ENCODE results near the gene CEACAM16. TPM values are rescaled to one million over a fixed set of nuclear protein-coding genes. Genes with fewer than 3 reads are reported as not detected.

CEACAM16 gene
- total RNA-seq, 4 donors from 2014 or later: not detected

MicroRNAs encoded within 50 kb of the gene (microRNA counts, 767-probe panel; counts per million panel counts)
- 0 to 358 counts per million in 2 donors for microRNA hsa-miR-4531

Small RNA genes lying within 50 kb of the gene (microRNA-seq; reads per million reads assigned to microRNA genes)
- gene MIR4531 (ENCODE audit: borderline number of aligned reads in 1 of 2, borderline replicate concordance in 2 of 2) (0 reads per million in 2 donors), gene MIR8085 (ENCODE audit: borderline number of aligned reads in 1 of 2, borderline replicate concordance in 2 of 2) (0 reads per million in 2 donors)

Other genes starting within 250 kb of the CEACAM16 start
- 10 to 100 TPM in 3 of 4 donors, 1 to 10 TPM in 1; 9.1 to 48.2 (median 12.0) TPM for gene ZNF180, start 198.6 kb upstream of the CEACAM16 start, total RNA-seq
- not detected for gene CEACAM20, start 169.5 kb upstream of the CEACAM16 start, total RNA-seq
- not detected for gene IGSF23, start 85.6 kb upstream of the CEACAM16 start, total RNA-seq
- 10 to 100 TPM in 3 of 4 donors, 1 to 10 TPM in 1; 9.9 to 14.3 (median 12.1) TPM for gene PVR, start 55.2 kb upstream of the CEACAM16 start, total RNA-seq
- gene CEACAM19, start 27.7 kb upstream of the CEACAM16 start, total RNA-seq: 10 to 100 TPM in 1 of 4 donors, 1 to 10 TPM in 3; 5.4 to 10.2 (median 8.0) TPM
- gene BCL3, start 49.6 kb downstream of the CEACAM16 start, total RNA-seq: 10 to 100 TPM; 17.1 to 27.3 (median 19.0) TPM
- gene CBLC, start 78.7 kb downstream of the CEACAM16 start, total RNA-seq: 10 to 100 TPM; 64.3 to 87.0 (median 75.6) TPM
- gene BCAM, start 110.0 kb downstream of the CEACAM16 start, total RNA-seq: 10 to 100 TPM; 32.3 to 73.5 (median 58.0) TPM
- 10 to 100 TPM; 75.2 to 91.1 (median 82.4) TPM for gene NECTIN2, start 147.1 kb downstream of the CEACAM16 start, total RNA-seq
- 10 to 100 TPM; 32.5 to 52.3 (median 46.4) TPM for gene TOMM40, start 192.1 kb downstream of the CEACAM16 start, total RNA-seq
- gene APOE, start 206.6 kb downstream of the CEACAM16 start, total RNA-seq: 100 to 1,000 TPM; 511 to 997 (median 747) TPM
- 10 to 100 TPM; 17.1 to 35.5 (median 28.8) TPM for gene APOC1, start 215.5 kb downstream of the CEACAM16 start, total RNA-seq
- gene APOC4, start 243.1 kb downstream of the CEACAM16 start, total RNA-seq: not detected
- gene APOC2, start 246.9 kb downstream of the CEACAM16 start, total RNA-seq: 1 to 10 TPM; 1.6 to 4.3 (median 2.8) TPM